Calu3 (cell line): ENCODE measurements around the gene GFM2. TPM values are rescaled to one million over a fixed set of nuclear protein-coding genes. Genes with fewer than 3 reads are reported as not detected.
"Not testable (repeated sequence)": the region's sequence is repeated elsewhere in the genome, so short reads cannot be mapped to it uniquely, and the experiment has no call there.

Experiments used
- BruUV-seq: library from RNA; stranded (reverse); fragments of 400-500 nt; replicated peaks from 2 replicates; lab custom pipeline; 2021; lab: Mats Ljungman, UMichigan
- CTCF ChIA-PET: fragments of 300-600 bp; sonication (Branson Sonifier 250); formaldehyde crosslinking; loops from one replicate; lab custom pipeline; 2022; ENCODE audit warnings: antibody characterized with exemption; lab: Charles Lee
- DNase-seq: peaks from one replicate; pipeline ENCODE4 v3.0.0; 2022
- H3K27ac Mint-ChIP-seq: one replicate; pipeline ENCODE4 v1.8.0; 2022; ENCODE audit warnings: mixed read lengths; ENCODE audit not compliant: unreplicated experiment
- H3K27me3 Mint-ChIP-seq: one replicate; pipeline ENCODE4 v1.8.0; 2022; ENCODE audit warnings: mixed read lengths; ENCODE audit not compliant: unreplicated experiment
- H3K36me3 Mint-ChIP-seq: one replicate; pipeline ENCODE4 v1.8.0; 2022; ENCODE audit warnings: mild to moderate bottlenecking, moderate library complexity, mixed read lengths; ENCODE audit not compliant: insufficient read depth, unreplicated experiment
- H3K4me1 Mint-ChIP-seq: one replicate; pipeline ENCODE4 v1.8.0; 2022; ENCODE audit warnings: mild to moderate bottlenecking, low read depth, mixed read lengths; ENCODE audit not compliant: unreplicated experiment
- H3K4me3 Mint-ChIP-seq: one replicate; pipeline ENCODE4 v1.8.0; 2022; ENCODE audit warnings: mild to moderate bottlenecking, low read depth, moderate library complexity, mixed read lengths; ENCODE audit not compliant: unreplicated experiment
- H3K9me3 Mint-ChIP-seq: one replicate; pipeline ENCODE4 v1.8.0; 2022; ENCODE audit warnings: low read depth, mixed read lengths; ENCODE audit not compliant: unreplicated experiment
- intact Hi-C: fragments of 100-400 bp; cut with micrococcal nuclease; formaldehyde crosslinking; loops from one replicate; pipeline ENCODE4 v1.10.0; 2022; ENCODE audit not compliant: unreplicated experiment
- total RNA-seq: library from RNA; stranded (reverse); gene quantifications from 2 replicates; pipeline ENCODE4 v1.2.3, GENCODE V29; 2022
- TF ChIP-seq, protein P1 (sequence below): fragments of 200-600 bp; IDR thresholded peaks from one replicate; pipeline ENCODE4 v1.8.0; 2022; ENCODE audit warnings: antibody characterized with exemption; ENCODE audit not compliant: unreplicated experiment

The GFM2 gene
- total RNA-seq, 1 experiment from 2014 or later = 51.2 TPM

DNA sequence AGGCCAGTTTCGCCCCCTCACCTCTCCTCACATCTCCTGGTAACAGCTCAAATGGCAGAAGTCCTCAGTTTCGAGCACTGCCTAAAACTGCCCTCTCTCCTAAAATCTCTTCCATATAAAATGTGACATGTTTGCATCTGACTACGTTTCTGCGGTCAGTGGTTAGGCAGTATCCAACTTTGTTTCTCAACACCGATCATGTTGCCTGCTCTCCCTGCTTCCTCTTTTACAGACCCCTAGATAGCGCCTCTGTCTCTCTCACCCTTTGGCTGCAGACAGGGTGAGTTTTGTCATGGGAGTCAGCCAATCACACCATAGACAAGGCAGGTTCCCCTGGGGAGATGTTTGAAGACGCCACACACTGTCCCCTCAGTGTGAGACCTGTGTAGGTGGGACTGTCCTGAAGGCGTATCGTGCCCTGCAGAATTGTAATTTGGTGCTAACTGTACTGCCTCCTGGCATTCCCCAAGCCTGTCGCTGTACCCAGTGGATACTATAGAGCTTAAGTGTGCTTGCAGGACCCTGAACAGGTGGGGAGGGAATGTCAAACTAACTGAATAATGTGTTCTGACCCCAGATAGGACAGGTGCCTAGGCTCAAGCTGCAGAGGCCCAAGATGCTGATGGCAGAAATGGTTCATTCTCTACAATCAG lies 80.8 kb downstream of the GFM2 start:
- no TSS peak for BruUV-seq
- intact Hi-C loops = no loop called here
- CTCF ChIA-PET = interaction anchor here (0.6 to 1.3 kb wide), 4 partner anchors 31 to 319 kb away, joined by 3 to 5 read pairs (median 4); no protein-coding TSS in a partner anchor
- H3K4me1 Mint-ChIP-seq = peaks cover 24% of the 10 kb centered on the region
- no peaks in the 10 kb centered on the region for H3K27me3 Mint-ChIP-seq
- no peak for DNase-seq
- H3K36me3 Mint-ChIP-seq = peaks cover 32% of the 10 kb centered on the region
- no peaks in the 10 kb centered on the region for H3K9me3 Mint-ChIP-seq
- TF ChIP-seq, protein P1, sequence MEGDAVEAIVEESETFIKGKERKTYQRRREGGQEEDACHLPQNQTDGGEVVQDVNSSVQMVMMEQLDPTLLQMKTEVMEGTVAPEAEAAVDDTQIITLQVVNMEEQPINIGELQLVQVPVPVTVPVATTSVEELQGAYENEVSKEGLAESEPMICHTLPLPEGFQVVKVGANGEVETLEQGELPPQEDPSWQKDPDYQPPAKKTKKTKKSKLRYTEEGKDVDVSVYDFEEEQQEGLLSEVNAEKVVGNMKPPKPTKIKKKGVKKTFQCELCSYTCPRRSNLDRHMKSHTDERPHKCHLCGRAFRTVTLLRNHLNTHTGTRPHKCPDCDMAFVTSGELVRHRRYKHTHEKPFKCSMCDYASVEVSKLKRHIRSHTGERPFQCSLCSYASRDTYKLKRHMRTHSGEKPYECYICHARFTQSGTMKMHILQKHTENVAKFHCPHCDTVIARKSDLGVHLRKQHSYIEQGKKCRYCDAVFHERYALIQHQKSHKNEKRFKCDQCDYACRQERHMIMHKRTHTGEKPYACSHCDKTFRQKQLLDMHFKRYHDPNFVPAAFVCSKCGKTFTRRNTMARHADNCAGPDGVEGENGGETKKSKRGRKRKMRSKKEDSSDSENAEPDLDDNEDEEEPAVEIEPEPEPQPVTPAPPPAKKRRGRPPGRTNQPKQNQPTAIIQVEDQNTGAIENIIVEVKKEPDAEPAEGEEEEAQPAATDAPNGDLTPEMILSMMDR = no peak
- H3K4me3 Mint-ChIP-seq = peak overlapping the region; percentile 79
- H3K27ac Mint-ChIP-seq = peak overlapping the region; percentile 56

DNA sequence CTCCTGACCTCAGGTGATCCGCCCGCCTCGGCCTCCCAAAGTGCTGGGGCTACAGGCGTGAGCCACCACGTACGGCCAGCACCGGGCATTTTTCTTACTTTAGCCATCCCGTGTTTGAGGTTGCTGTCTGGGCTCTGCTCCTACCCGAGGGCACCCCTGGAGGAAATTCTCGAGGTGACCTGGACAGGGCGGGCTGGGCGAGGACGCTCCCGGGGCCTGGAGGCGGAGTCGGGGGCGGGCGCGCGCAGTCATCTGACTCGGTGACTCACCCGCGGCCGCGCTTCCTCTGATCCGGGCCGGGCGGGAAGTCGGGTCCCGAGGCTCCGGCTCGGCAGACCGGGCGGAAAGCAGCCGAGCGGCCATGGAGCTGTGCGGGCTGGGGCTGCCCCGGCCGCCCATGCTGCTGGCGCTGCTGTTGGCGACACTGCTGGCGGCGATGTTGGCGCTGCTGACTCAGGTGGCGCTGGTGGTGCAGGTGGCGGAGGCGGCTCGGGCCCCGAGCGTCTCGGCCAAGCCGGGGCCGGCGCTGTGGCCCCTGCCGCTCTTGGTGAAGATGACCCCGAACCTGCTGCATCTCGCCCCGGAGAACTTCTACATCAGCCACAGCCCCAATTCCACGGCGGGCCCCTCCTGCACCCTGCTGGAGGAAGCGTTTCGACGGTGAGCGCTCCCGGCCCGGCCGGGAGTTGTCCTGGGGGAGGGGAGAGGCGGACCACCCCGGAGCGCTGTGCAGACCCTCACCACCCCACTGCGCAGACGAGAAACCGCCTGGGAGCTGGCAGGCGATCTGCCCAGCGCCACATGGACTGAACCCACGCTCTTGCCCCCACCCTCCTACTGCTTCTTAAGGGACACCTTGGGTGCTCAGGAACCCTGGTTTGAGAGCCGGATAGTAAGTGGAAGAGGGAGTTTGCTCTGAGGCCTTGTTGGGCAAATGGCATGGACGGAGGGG lies 81.7 kb downstream of the GFM2 start, which contains the start of gene HEXB:
Gene HEXB, plus strand, starts transcription at position 334 of the 952 bp plus-strand sequence. Its CDS starts 28 bp downstream, at position 362.
- Mint-ChIP-seq H3K36me3 (peaks cover 24% of the 10 kb centered on the region), H3K27ac (peak within 1 kb of the TSS; percentile 56), H3K4me1 (peaks cover 27% of the 10 kb centered on the region), H3K27me3 (no peaks in the 10 kb centered on the region), H3K4me3 (peak within 1 kb of the TSS; percentile 79), H3K9me3 (no peaks in the 10 kb centered on the region)
- no TSS peak for BruUV-seq
- CTCF ChIA-PET = interaction anchor here (0.5 to 1.3 kb wide), 7 partner anchors 15 to 718 kb away, joined by 3 to 5 read pairs (median 4); no protein-coding TSS in a partner anchor
- intact Hi-C loops = no loop called here
- DNase-seq = peak; percentile 97
- TF ChIP-seq, protein P1 = no peak

DNA sequence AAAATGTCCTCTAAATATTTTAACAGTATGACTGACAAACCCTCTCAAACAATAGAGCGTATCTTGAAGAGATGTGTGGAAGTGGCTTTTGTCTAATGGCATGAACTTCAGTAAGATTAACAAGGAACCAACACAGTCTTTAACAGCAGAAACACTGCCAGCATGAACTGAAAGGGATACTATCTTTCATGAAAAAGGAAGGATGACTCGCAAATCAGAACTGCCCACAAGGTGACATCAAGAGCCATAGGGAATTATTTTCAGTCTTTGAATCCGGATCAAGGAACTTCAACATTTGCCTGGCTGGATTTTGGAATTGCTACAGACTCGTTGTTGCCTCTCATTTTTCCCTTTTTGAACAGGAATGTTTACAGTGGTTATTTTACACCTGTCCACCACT lies 87.0 kb downstream of the GFM2 start:
- intact Hi-C loops = no loop called here
- no TSS peak for BruUV-seq
- Mint-ChIP-seq H3K27ac (no peak overlapping the region), H3K4me1 (peaks cover 7% of the 10 kb centered on the region), H3K36me3 (peaks cover 8% of the 10 kb centered on the region), H3K9me3 (no peaks in the 10 kb centered on the region), H3K27me3 (no peaks in the 10 kb centered on the region), H3K4me3 (no peak overlapping the region)
- no peak for DNase-seq
- TF ChIP-seq, protein P1 = no peak
- CTCF ChIA-PET = no interaction called here

DNA sequence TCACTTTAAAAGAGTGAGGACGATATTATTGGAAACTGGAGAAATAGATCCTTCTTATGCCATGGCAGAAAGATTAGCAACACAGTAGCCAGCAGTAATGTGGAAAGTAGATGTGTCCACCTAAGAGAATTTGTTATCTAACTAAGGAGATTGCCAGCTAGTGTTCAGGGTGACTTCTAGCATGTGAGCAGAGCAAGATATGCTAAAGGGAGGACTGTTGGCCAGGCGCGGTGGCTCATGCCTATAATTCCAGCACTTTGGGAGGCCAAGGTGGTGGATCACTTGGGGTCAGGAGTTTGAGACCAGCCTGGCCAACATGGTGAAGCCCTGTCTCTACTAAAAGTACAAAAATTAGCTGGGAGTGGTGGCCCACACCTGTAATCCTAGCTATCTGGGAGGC lies 87.6 kb downstream of the GFM2 start:
- H3K4me3 Mint-ChIP-seq, intact Hi-C loops, H3K4me1 Mint-ChIP-seq, BruUV-seq, H3K36me3 Mint-ChIP-seq, CTCF ChIA-PET, H3K27me3 Mint-ChIP-seq, DNase-seq, H3K9me3 Mint-ChIP-seq, H3K27ac Mint-ChIP-seq: not testable (repeated sequence)

DNA sequence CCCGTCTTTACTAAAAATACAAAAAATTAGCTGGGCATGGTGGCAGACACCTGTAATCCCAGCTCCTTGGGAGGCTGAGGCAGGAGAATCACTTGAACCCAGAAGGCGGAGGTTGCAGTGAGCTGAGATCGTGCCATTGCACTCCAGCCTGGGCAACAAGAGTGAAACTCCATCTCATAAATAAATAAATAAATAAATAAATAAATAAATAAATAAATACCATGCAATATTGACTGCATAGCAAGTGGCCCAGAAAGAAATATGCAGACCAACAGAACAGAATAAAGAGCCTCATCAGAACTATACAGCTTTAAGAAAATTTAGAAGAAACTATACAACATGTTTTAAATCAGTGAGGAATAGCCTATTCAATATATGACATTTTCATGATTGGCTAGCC lies 88.8 kb downstream of the GFM2 start:
- H3K4me3 Mint-ChIP-seq, H3K27ac Mint-ChIP-seq, H3K9me3 Mint-ChIP-seq, DNase-seq, intact Hi-C loops, H3K4me1 Mint-ChIP-seq, BruUV-seq, H3K27me3 Mint-ChIP-seq, H3K36me3 Mint-ChIP-seq: not testable (repeated sequence)
- CTCF ChIA-PET = interaction anchor here (0.6 kb wide), 1 partner anchor 209 kb away, joined by 3 read pairs; no protein-coding TSS in a partner anchor

DNA sequence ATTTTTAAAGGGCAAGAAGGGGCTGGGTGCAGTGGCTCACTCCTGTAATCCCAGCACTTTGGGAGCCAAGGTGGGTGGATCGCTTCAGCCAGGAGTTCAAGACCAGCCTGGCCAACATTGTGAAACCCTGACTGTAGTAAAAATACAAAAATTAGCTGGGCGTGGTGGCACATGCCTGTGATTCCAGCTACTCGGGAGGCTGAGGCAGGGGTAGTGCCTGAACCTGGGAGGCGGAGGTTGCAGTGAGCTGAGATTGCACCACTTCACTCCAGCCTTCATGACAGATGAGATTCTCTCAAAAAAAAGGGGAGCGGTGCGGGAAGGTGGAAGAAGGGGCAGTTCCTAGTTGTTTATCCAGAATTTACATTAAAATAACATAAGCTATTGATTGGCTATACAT lies 90.5 kb downstream of the GFM2 start:
- H3K9me3 Mint-ChIP-seq, intact Hi-C loops, H3K4me1 Mint-ChIP-seq, H3K27me3 Mint-ChIP-seq, H3K36me3 Mint-ChIP-seq, DNase-seq, CTCF ChIA-PET, H3K27ac Mint-ChIP-seq, BruUV-seq, H3K4me3 Mint-ChIP-seq: not testable (repeated sequence)
